HG03108 (cell line): ENCODE measurements around the gene XG.
"Not testable (repeated sequence)": the region's sequence is repeated elsewhere in the genome, so short reads cannot be mapped to it uniquely, and the experiment has no call there.

ENCODE experiments used
- ATAC-seq: cut with Tn5 transposase; IDR thresholded peaks from one replicate; pipeline ENCODE4 v1.9.1; 2021; ENCODE audit warnings: moderate library complexity; ENCODE audit not compliant: unreplicated experiment

XG gene

DNA sequence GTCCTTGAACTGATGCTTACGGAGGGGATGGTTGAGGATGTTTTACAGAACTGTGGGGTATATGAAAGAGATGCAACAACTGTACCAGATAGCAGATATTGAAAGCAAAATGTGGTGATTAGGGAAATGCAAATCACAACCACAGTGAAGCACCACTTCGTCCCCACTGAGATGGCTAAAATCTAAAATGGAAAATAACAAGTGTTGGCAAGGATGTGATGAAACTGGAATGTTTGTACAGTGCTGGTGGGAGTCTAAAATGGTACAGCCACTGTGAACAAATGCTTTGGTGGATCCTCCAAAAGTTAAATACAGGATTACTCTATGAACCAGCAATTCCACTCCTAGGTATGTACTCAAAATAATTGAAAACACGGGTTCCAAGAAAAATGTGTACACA, 22.9 kb downstream of the XG start:
- ATAC-seq = no peak

DNA sequence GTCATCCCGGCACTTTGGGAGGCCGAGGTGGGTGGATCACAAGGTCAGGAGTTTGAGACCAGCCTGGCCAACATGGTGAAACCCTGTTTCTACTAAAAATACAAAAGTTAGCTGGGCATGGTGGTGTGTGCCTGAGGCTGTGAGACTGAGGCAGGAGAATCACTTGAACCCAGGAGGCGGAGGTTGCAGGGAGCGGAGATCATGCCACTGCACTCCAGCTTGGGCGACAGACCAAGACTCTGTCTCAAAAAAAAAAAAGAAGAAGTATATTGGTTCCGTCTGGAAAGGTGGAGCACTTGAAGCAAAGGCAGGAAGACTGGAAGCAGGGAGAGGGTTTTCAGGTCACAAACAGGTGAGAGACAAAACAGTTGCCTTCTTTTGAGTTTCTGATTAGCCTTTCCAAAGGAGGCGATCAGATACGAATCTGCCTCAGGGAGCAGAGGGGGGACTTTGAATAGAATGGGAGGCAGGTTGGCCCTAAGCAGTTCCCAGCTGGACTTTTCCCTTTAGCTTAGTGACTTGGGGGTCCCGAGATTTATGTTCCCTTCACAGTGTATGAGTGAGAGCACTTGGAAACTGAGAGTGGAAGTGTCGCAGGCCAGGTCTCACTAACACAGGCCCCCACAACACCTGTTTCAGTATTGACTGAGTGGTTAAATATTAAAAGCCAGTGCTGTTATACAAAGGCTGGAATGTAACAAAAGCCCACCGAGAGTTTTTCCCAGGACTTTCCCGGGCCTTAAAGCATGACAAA, 28.8 kb downstream of the XG start:
- ATAC-seq = peak; percentile 72

DNA sequence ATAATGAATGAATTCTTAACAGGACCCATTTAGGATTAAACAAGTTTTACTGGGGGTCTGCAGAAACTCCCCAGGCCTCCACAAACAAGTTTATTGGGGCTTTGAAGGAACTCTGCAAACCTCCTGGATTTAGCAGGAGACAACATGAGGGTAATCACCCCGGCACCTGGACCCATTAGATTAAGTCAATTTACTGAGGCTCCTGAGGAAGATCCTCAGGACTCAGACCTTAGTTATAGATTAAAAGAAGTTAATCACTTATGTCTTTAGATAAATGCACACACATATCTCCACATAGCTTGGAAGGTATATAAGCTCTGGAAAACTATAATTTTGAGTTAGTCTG, 29.4 kb downstream of the XG start:
- ATAC-seq = no peak

DNA sequence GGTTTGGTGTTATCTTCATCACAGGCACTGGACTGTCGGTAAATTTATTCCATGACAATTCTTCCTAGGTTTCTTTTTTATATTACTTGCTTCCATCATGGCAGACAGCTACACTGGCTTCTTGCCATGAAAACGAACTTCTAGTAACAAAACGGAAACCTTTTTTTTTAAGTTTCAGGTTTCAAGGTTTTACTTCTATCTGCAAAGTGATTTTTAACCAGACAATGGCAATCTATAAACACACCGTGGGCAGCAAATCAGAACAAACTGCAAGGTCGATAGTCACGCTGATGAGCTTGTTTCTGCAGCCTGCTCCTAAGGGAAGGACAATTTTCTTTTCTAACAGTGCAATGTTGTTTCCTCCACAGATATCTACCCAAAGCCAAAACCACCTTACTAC, 29.9 kb downstream of the XG start:
- peak; percentile 53 for ATAC-seq

DNA sequence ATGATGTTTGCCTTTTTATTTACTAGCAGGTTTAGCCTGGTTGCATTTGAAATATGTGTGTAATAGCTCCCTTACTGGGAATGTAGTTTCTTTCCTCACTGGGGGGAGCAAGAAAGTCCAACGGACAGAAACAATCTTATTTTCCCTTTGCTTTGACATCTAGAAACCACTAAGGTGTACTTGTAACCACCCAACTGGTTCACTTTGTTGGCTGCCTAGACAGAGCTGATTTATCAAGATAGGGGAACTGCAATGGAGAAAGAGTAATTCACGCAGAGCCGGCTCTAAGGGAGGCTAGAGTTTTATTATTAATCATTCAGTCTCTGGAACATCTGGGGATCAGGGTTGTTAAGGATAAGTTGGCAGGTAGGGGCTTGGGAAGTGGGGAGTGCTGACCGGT, 30.3 kb downstream of the XG start:
- ATAC-seq = no peak

DNA sequence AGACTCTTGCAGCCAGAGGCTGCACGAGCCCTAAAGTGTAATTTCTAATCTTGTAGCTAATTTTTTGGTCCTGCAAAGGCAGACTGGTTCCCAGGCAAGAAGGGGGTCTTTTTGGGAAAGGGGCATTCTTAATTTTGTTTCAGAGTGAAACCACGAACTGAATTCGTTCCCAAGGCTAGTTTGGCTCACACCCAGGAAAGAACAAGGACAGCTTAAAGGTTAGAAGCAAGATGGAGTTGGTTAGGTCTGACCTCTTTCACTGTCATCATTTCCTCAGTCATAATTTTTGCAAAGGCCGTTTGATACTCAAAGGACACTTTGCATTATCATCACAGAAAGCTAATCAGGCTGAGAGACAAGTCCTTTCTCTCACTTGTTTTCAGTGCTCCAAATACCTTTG, 30.9 kb downstream of the XG start:
- ATAC-seq = no peak

DNA sequence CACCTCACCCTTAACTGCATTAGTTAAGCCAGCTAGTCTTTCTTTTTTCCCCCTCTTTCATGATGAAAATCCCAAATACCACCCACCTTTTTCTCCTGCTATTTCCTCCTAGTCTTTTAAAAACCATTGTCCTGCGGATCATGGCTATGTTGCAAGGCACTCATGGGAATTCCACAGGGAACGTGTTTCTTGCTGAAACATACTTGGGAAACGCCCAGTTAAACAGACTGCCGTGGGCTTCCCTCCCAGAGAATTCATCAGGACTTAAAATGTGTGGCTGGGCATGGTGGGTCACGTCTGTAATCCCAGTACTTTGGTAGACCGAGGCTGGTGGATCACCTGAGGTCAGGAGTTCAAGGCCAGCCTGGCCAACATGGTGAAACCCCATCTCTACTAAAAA, 32.2 kb downstream of the XG start:
- ATAC-seq = no peak

DNA sequence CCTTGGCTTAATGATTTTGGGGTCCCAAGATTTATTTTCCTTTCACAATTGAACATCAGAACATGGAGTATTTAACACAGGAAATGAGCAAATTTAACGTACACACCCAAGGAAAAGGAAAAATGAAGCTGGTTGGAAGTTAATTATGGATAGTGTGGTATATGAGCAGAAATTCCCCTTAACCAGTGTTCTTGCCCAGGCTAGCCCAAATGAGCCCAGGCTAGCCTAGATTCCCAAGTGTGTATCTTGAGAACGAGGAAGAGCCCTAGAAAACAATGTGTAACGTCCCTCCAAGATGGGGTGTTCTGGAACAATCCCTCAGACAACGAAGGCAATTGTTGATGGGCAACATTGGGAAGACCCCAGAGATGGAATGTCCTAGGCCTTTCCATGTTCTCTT, 33.7 kb downstream of the XG start:
- ATAC-seq = no peak

DNA sequence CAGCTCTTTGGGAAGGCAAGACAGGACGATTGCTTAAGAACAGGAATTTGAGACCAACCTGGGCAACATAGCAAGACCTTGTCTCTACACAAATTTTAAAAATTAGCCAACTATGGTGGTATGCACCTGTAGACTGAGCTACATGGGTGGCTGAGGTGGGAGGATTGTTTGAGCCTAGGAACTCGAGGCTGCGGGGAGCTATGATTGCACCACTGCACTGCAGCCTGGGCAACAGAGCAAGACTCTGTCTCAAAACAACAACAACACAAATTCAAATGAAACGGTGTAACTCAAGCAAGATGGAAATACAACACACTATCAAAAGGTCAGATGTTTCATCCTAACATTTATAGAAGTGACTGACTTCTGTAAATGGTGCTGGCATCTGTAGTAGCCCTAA, 37.1 kb downstream of the XG start:
- no peak for ATAC-seq

DNA sequence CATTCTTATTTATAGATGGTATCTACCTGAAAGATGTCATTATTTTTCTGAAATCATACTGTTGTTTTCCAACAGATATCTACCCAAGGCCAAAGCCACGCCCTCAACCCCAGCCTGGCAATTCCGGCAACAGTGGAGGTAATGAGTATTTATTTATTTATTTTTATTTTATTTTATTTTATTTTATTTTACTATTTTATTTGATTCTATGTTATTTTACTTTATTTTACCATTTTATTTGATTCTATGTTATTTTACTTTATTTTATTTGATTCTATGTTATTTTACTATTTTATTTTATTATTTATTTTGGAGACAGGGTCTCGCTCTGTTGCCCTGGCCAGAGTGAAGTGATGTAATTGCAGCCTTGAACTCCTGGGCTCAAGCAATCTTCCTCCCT, 37.7 kb downstream of the XG start:
- no peak for ATAC-seq

DNA sequence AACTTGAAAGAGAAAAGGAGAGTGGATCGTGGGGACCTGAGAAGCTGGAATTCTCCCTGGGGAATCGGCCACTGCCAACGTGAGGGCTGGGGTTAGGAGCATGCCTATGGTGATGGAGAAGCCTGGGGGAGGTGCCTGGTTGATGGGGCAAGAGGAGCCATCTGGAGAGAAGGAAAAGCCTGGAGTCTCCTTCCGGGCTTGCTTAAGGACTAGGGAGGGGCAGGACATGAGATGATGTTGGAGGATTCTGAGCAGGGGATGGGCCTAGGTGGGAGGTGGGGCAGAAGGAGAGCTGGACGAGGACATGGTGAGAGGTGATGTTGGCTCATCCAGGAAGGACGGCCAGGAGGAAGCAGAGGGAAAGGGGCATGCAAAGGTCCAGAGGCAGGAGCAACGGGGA, 41.9 kb downstream of the XG start:
- ATAC-seq = no peak

DNA sequence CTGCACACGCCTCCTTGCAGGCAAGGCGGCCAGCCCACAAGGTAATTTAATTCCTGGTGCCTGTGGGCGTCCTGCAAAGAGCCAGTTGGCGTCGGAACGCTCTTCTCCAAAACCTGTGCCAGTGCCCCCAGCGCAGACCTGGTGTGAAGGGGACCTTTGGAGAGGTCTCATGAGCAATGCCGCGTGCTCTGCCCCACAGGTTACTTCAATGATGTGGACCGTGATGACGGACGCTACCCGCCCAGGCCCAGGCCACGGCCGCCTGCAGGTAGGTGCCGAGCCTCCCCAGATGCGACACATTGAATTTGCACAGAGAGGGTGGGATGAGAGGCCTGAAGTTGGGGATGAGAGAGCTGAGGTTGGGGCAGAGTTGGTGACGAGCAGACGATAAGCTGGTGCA, 42.5 kb downstream of the XG start:
- no peak for ATAC-seq

DNA sequence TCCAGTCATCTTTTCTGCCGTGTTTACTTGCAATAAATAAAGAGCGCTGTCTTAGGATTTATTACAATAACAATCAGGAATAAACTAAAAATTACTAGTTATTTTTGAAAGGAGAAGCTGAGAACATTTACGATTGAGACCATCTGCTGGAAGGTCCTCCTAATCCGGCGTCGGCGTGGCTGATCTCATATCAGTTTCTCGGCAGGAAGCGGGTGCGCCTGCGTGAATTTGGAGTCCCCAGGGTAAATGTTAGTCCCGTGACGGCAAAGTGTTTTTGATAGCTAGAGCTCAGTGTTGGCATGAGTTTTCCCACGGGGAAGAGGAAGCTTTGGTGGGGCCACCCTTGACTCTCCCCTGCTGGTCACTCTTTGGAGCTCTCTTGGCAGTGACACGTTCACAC, 45.0 kb downstream of the XG start:
- ATAC-seq = not testable (repeated sequence)

DNA sequence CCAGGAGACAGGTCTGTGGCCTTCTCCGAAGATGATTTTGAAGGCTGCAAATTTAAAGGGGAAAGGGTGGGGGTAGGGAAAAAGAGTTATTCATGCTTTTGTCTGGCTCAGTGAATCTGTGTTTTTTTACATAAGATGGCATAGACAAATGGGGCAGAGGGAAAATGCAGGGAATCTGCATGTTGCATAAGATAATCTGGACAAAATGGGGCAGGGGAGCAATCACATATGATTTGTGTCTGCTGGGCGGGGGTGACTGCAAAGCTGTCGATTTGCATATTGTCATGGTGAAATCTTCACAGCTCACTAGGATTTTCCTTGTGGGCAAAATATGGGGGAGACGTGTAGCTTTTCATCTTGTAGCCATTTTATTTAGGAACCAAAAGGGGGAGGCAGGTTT, 47.5 kb downstream of the XG start:
- no peak for ATAC-seq

DNA sequence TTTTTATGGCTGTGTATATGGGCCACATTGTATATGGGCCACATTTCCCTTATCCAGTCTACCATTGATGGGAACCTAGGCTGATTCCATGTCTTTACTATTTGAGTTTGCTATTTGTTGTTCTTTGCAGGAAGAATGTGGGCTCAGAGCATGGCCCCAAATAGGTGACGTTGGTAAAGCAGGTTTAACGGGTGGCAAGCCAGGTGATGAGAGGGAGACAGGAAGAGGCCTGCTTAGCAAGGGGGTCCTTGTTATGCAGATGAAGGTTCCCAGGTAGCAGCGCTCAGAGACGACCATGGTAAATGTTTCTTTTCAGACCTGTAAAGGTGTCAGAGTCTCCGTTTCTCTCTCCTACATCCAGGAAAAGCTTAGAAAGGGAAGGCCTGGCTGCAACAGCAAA, 48.1 kb downstream of the XG start:
- ATAC-seq = not testable (repeated sequence)

DNA sequence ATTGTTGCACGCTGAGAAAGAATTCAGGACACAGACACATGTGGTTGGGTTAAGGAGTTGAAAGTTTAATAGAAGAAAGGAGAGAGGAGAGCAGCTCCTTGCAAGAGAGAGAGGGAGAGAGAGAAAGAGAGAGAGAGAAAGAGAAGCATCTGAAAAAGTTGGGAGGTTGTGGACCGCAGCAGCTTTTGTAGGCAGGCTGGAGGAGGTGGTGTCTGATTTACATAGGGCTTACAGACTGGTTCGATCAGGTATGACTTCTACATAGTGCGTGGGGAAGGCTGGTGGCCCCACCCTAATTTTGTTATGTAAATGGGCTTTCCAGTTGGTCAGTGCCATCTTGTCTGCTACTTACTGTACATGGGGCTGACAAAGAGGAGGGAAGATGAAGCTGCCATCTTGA, 49.4 kb downstream of the XG start:
- no peak for ATAC-seq

DNA sequence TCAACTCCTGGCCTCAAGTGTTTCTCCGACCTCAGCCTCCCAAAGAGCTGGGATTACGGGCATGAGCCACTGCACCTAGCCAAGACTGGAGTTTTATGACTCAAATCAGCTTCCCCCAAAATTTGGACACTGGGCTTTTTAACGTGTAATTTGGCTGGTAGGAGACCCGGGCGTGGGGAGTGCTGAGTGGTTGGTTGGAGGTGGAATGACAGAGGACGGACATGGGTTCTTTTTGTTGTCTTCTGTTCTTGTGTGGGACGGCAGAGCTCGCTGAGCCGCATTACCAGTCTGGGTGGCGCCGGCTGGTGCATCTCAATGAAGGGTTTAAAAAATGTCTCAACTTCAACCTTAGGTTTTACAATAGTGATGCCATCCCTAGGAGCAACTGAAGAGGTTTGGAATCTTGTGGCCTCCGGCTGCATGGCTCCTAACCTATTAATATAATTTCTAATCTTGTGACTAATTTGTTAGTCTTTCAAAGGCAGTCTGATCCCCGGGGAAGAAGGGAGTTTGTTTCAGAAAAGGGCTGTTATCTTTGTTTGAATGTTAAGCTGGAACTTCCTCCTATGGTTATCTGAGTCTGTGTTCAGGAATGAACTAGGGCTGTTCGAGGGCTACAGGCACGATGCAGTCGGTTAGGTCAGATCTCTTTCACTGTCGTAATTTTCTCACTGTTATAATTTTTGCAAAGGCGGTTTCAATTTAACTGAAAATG, 50.7 kb downstream of the XG start:
- ATAC-seq = not testable (repeated sequence)

DNA sequence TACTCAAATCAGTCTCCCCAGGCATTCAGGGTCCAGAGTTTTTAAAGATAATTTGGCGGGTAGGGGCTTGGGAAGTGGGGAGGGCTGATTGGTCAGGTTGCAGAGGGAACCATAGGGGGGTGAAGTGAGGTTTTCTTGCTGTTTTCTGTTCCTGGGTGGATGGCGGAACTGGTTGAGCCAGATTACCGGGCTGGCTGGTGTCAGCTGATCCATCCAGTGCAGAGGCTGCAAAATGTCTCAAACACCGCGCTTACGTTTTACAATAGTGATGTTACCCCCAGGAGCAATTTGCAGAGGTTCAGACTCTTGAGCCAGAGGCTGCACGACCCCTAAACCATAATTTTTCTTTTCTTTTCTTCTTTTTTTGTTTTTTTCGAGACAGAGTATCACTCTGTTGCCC, 51.6 kb downstream of the XG start:
- not testable (repeated sequence) for ATAC-seq

DNA sequence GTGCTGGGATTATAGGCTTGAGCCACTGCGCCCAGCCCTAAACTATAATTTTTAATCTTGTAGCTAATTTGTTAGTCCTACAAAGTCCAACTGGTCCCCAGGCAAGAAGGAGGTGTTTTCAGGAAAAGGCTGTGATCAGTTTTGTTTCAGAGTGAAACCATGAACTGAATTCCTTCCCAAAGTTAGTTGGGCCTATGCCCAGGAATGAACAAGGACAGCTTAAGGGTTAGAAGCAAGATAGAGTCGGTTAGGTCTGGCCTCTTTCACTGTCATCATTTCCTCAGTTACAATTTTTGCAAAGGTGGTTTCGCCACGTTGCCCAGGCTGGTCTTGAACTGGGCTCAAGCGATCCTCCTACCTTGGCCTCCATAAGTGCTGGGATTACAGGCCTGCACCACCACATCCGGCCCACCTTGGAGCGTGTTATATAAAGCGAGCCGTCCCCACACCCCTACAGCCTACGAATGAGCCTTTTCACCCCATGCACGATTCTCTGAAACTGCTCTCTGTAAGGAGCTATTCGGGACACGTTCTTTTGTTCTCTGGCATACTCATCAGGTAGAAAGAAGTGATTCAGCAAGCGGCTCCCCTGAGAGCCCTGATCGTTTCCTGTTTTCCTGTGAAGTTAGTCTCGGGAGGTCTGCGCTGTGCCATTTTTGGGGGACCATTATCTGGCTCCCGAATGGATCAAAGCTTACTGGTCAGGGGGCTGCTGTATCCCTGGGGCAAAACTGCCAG, 52.4 kb downstream of the XG start:
- not testable (repeated sequence) for ATAC-seq

DNA sequence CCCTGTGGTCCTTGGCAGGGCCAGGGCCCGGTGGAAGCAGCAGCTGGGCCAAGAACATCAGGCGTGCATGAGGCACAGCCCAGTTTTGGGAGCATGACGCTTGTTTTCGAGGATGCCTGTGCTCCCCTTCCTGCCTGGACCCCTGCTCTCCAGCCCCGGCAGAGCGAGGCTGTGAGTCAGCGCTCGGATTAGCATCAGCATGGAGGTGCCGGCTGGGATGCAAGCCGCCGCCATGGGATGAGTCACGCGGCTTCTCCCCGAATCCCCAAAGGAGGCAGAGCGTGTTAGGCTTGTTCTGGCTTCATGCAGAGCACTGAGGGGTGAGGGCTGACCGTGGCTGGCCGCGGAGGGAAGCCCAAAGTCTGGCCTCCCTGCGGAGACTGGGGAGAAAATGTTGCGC, 53.0 kb downstream of the XG start:
- ATAC-seq = not testable (repeated sequence)

DNA sequence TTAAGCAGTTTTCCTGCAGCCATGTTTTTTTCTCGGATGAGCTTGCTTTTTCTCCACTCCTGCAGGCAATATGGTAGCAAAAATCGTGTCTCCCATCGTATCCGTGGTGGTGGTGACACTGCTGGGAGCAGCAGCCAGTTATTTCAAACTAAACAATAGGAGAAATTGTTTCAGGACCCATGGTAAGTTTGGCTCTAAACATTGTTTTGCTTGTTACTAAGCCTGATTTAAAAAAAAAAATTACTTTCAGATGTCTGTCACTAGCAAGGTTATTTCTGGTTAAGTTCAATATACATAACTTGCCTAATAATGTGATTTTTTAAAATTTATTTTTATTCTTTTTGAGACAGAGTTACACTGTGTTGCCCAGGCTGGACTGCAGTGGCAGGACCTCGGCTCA, 59.4 kb downstream of the XG start:
- ATAC-seq = no peak
